ENCODE results near the gene VPS33A.
"Not testable (repeated sequence)": the region's sequence is repeated elsewhere in the genome, so short reads cannot be mapped to it uniquely, and the experiment has no call there.

VPS33A gene

GRCh38 chr12:122202811-122203210, 63.5 kb downstream of the VPS33A start:
- ATAC-seq = not testable (repeated sequence)
- peak overlapping the region; percentile 84 to 85 for H3K4me3 Mint-ChIP-seq

GRCh38 chr12:122202017-122202416, 64.3 kb downstream of the VPS33A start:
- DNase-seq (no peak), ATAC-seq (no peak)
- Mint-ChIP-seq H3K27me3 (peaks cover 69% of the 10 kb centered on the region), H3K4me3 (no peak overlapping the region), H3K27ac (no peak overlapping the region), H3K9me3 (no peaks in the 10 kb centered on the region), H3K4me1 (peaks cover 40% of the 10 kb centered on the region)

More at GRCh38 chr12:122202811-122203210, 63.5 kb downstream of the VPS33A start:
- H3K27me3 Mint-ChIP-seq = peaks cover 61% of the 10 kb centered on the region
- peak overlapping the region in 1 of 2 donors; percentile 72 for H3K27ac Mint-ChIP-seq
- not testable (repeated sequence) for DNase-seq, H3K9me3 Mint-ChIP-seq
- H3K4me1 Mint-ChIP-seq = peaks cover 34% of the 10 kb centered on the region

- ATAC-seq = no peak
- Mint-ChIP-seq H3K4me1 (peaks cover 37% of the 10 kb centered on the region), H3K27me3 (peaks cover 69% of the 10 kb centered on the region), H3K9me3 (no peaks in the 10 kb centered on the region), H3K27ac (peak overlapping the region in 1 of 2 donors; percentile 72), H3K4me3 (no peak overlapping the region)
- no peak for DNase-seq
These were observed 64.9 kb downstream of the VPS33A start for GRCh38 chr12:122201381-122201780.

- no peak for ATAC-seq
- Mint-ChIP-seq H3K4me3 (no peak overlapping the region), H3K9me3 (no peaks in the 10 kb centered on the region), H3K27me3 (peaks cover 69% of the 10 kb centered on the region), H3K4me1 (peaks cover 35% of the 10 kb centered on the region), H3K27ac (no peak overlapping the region)
- DNase-seq = no peak
These were observed 65.6 kb downstream of the VPS33A start for GRCh38 chr12:122200541-122201175.

GRCh38 chr12:122199484-122200355, 66.6 kb downstream of the VPS33A start:
- H3K27me3 Mint-ChIP-seq = peaks cover 60% of the 10 kb centered on the region
- H3K27ac Mint-ChIP-seq = no peak overlapping the region
- DNase-seq = no peak
- no peak for ATAC-seq
- H3K4me3 Mint-ChIP-seq = no peak overlapping the region
- peaks cover 27% of the 10 kb centered on the region for H3K4me1 Mint-ChIP-seq
- H3K9me3 Mint-ChIP-seq = no peaks in the 10 kb centered on the region

GRCh38 chr12:122197612-122197966, 68.7 kb downstream of the VPS33A start:
- H3K27me3 Mint-ChIP-seq = peaks cover 47% of the 10 kb centered on the region
- H3K27ac Mint-ChIP-seq = no peak overlapping the region

GRCh38 chr12:122195405-122195804, 70.9 kb downstream of the VPS33A start:
- no peaks in the 10 kb centered on the region for H3K9me3 Mint-ChIP-seq
- peaks cover 13% of the 10 kb centered on the region for H3K4me1 Mint-ChIP-seq
- DNase-seq (no peak), ATAC-seq (no peak)
- no peak overlapping the region for H3K4me3 Mint-ChIP-seq
- peak overlapping the region in 1 of 2 donors; percentile 83 for H3K27ac Mint-ChIP-seq
- peaks cover 34% of the 10 kb centered on the region for H3K27me3 Mint-ChIP-seq

More at GRCh38 chr12:122197612-122197966, 68.7 kb downstream of the VPS33A start:
- peaks cover 14% of the 10 kb centered on the region for H3K4me1 Mint-ChIP-seq
- DNase-seq = no peak
- no peak for ATAC-seq
- no peaks in the 10 kb centered on the region for H3K9me3 Mint-ChIP-seq
- H3K4me3 Mint-ChIP-seq = no peak overlapping the region

- no peak overlapping the region for H3K27ac Mint-ChIP-seq
- no peak overlapping the region for H3K4me3 Mint-ChIP-seq
- DNase-seq = no peak
- H3K4me1 Mint-ChIP-seq = peaks cover 13% of the 10 kb centered on the region
- H3K9me3 Mint-ChIP-seq = no peaks in the 10 kb centered on the region
- ATAC-seq = no peak
- H3K27me3 Mint-ChIP-seq = peaks cover 31% of the 10 kb centered on the region
These were observed 71.5 kb downstream of the VPS33A start for GRCh38 chr12:122194804-122195203.

GRCh38 chr12:122192441-122192840, 73.9 kb downstream of the VPS33A start:
- Mint-ChIP-seq H3K9me3 (no peaks in the 10 kb centered on the region), H3K27me3 (peaks cover 14% of the 10 kb centered on the region), H3K4me3 (no peak overlapping the region), H3K27ac (no peak overlapping the region), H3K4me1 (peaks cover 3% of the 10 kb centered on the region)
- DNase-seq (no peak), ATAC-seq (no peak)

- H3K9me3 Mint-ChIP-seq = no peaks in the 10 kb centered on the region
- H3K4me1 Mint-ChIP-seq = no peaks in the 10 kb centered on the region
- DNase-seq (peak; percentile 67 to 77), ATAC-seq (peak; percentile 94)
- peaks cover 10% of the 10 kb centered on the region for H3K27me3 Mint-ChIP-seq
- no peak overlapping the region for H3K27ac Mint-ChIP-seq
- H3K4me3 Mint-ChIP-seq = no peak overlapping the region
These were observed 75.2 kb downstream of the VPS33A start for GRCh38 chr12:122190842-122191668.

- Mint-ChIP-seq H3K27me3 (peaks cover 19% of the 10 kb centered on the region), H3K4me3 (no peak overlapping the region), H3K27ac (peak overlapping the region in 1 of 2 donors; percentile 59)
These were observed 76.4 kb downstream of the VPS33A start for GRCh38 chr12:122189626-122190475.

GRCh38 chr12:122187466-122187865, 78.8 kb downstream of the VPS33A start:
- H3K27ac Mint-ChIP-seq = no peak overlapping the region
- no peaks in the 10 kb centered on the region for H3K9me3 Mint-ChIP-seq

More at GRCh38 chr12:122189626-122190475, 76.4 kb downstream of the VPS33A start:
- Mint-ChIP-seq H3K9me3 (no peaks in the 10 kb centered on the region), H3K4me1 (peaks cover 2% of the 10 kb centered on the region)
- DNase-seq (no peak), ATAC-seq (peak; percentile 8)

GRCh38 chr12:122185494-122186082, 80.7 kb downstream of the VPS33A start:
- no peak overlapping the region for H3K4me3 Mint-ChIP-seq
- ATAC-seq (no peak), DNase-seq (no peak)
- H3K4me1 Mint-ChIP-seq = peaks cover 18% of the 10 kb centered on the region
- peaks cover 47% of the 10 kb centered on the region for H3K27me3 Mint-ChIP-seq
- H3K9me3 Mint-ChIP-seq = no peaks in the 10 kb centered on the region
- no peak overlapping the region for H3K27ac Mint-ChIP-seq

More at GRCh38 chr12:122187466-122187865, 78.8 kb downstream of the VPS33A start:
- H3K4me1 Mint-ChIP-seq = peaks cover 17% of the 10 kb centered on the region
- peaks cover 40% of the 10 kb centered on the region for H3K27me3 Mint-ChIP-seq
- DNase-seq (no peak), ATAC-seq (no peak)
- H3K4me3 Mint-ChIP-seq = no peak overlapping the region

- H3K4me3 Mint-ChIP-seq = no peak overlapping the region
- DNase-seq (no peak), ATAC-seq (no peak)
- peaks cover 46% of the 10 kb centered on the region for H3K27me3 Mint-ChIP-seq
- H3K27ac Mint-ChIP-seq = no peak overlapping the region
- peaks cover 18% of the 10 kb centered on the region for H3K4me1 Mint-ChIP-seq
- H3K9me3 Mint-ChIP-seq = no peaks in the 10 kb centered on the region
These were observed 81.2 kb downstream of the VPS33A start for GRCh38 chr12:122185079-122185478.
